B cell (primary cell): ENCODE measurements around the gene ADH1C. TPM values are rescaled to one million over a fixed set of nuclear protein-coding genes. Genes with fewer than 3 reads are reported as not detected.

Experiments used
- ATAC-seq: fragments of 200-7000 bp; cut with Tn5 transposase; one replicate; pipeline ENCODE4 v1.10.0; 2021; ENCODE audit warnings: low read depth, mild to moderate bottlenecking, moderate number of reproducible peaks, moderate library complexity
- CTCF ChIA-PET: fragments of 350-600 bp; sonication (Branson Sonifier 250); formaldehyde crosslinking; loops from one replicate; lab custom pipeline; 2021; ENCODE audit warnings: antibody characterized with exemption, inconsistent platforms; lab: Charles Lee
- POLR2A ChIA-PET: fragments of 350-600 bp; sonication (Branson Sonifier 250); formaldehyde crosslinking; loops from one replicate; lab custom pipeline; 2021; ENCODE audit warnings: antibody characterized with exemption; lab: Charles Lee
- DNase-seq: peaks from one replicate; pipeline ENCODE4 v3.0.0; 2013
- H2AFZ ChIP-seq: 2 replicates; pipeline ENCODE4 v1.6.1; 2012; ENCODE audit warnings: mild to moderate bottlenecking, low read depth, low read length; ENCODE audit not compliant: insufficient read depth, poor library complexity, severe bottlenecking
- H3K27ac ChIP-seq, 2 donors: 1 replicate in 1 of 2; 2 replicates in 1 of 2; pipeline ENCODE4 v1.5.1; 2012 to 2013; ENCODE audit warnings: low read length in 2 of 2, mild to moderate bottlenecking in 2 of 2, moderate library complexity in 1 of 2
- H3K27me3 ChIP-seq, 4 experiments: fragments of 200-600 bp in 1 of 4; sonication (generic) in 1 of 4; replicated peaks in 1 of 4; 1 replicate in 2 of 4; 2 replicates in 2 of 4; pipeline versions ENCODE4 v1.6.1 to v1.7.0; 2013 to 2016; ENCODE audit warnings: low read length in 3 of 4, mild to moderate bottlenecking in 2 of 4, mixed read lengths in 1 of 4, moderate library complexity in 1 of 4; ENCODE audit not compliant: insufficient read depth in 4 of 4, control insufficient read depth in 3 of 4; ENCODE audit errors: control extremely low read depth in 1 of 4
- H3K36me3 ChIP-seq, 2 experiments: replicated peaks in 1 of 2; 1 replicate in 1 of 2; 2 replicates in 1 of 2; pipeline versions ENCODE4 v1.6.1 to v1.7.1; 2013; ENCODE audit warnings: low read length in 1 of 2; ENCODE audit not compliant: insufficient read depth in 2 of 2, control insufficient read depth in 1 of 2; ENCODE audit errors: control extremely low read depth in 1 of 2, extremely low read depth in 1 of 2
- H3K4me1 ChIP-seq, 2 donors: fragments of 200-600 bp in 1 of 2; sonication (generic) in 1 of 2; 1 replicate in 1 of 2; 2 replicates in 1 of 2; pipeline versions ENCODE4 v1.5.1 to v1.6.1; 2013 to 2017; ENCODE audit warnings: low read length in 2 of 2; ENCODE audit not compliant: control insufficient read depth in 2 of 2, insufficient read depth in 2 of 2
- H3K4me2 ChIP-seq: replicated peaks from 2 replicates; pipeline ENCODE3; 2012; ENCODE audit warnings: mild to moderate bottlenecking, low read depth, low read length; ENCODE audit not compliant: poor library complexity, severe bottlenecking
- H3K4me3 ChIP-seq, 5 experiments: fragments of 200-600 bp in 1 of 5; sonication (generic) in 1 of 5; 1 replicate in 3 of 5; 2 replicates in 2 of 5; pipeline versions ENCODE4 v1.5.1 to v1.7.0; 2011 to 2016; ENCODE audit warnings: low read length in 4 of 5, mild to moderate bottlenecking in 4 of 5, low read depth in 2 of 5, control low read depth in 1 of 5, moderate library complexity in 1 of 5; ENCODE audit not compliant: insufficient read depth in 1 of 5; ENCODE audit errors: control extremely low read depth in 1 of 5, extremely low read depth in 1 of 5
- H3K79me2 ChIP-seq: fragments of 200-600 bp; sonication (generic); one replicate; pipeline ENCODE4 v1.6.0; 2016; ENCODE audit warnings: low read length; ENCODE audit not compliant: control insufficient read depth, insufficient read depth
- H3K9ac ChIP-seq: fragments of 200-600 bp; sonication (generic); 2 replicates; pipeline ENCODE4 v1.6.1; 2017; ENCODE audit warnings: mild to moderate bottlenecking, low read length, moderate library complexity
- H3K9me3 ChIP-seq, 3 donors: one replicate each; pipeline versions ENCODE4 v1.6.1 to v1.7.1; 2013; ENCODE audit warnings: low read length in 2 of 3; ENCODE audit not compliant: control insufficient read depth in 2 of 3, insufficient read depth in 1 of 3; ENCODE audit errors: control extremely low read depth in 1 of 3
- H4K20me1 ChIP-seq: 2 replicates; pipeline ENCODE4 v1.6.0; 2012; ENCODE audit warnings: mild to moderate bottlenecking, low read length; ENCODE audit not compliant: insufficient read depth, control insufficient read depth, poor library complexity, severe bottlenecking
- H3K27ac Mint-ChIP-seq: one replicate; pipeline ENCODE4 v1.8.0; 2021; ENCODE audit warnings: mixed read lengths
- H3K27me3 Mint-ChIP-seq: one replicate; pipeline ENCODE4 v1.8.0; 2021; ENCODE audit warnings: mixed read lengths
- H3K4me1 Mint-ChIP-seq: one replicate; pipeline ENCODE4 v1.8.0; 2021; ENCODE audit warnings: mixed read lengths
- H3K4me3 Mint-ChIP-seq: one replicate; pipeline ENCODE4 v1.8.0; 2021; ENCODE audit warnings: mixed read lengths
- H3K9me3 Mint-ChIP-seq: one replicate; pipeline ENCODE4 v1.8.0; 2022; ENCODE audit warnings: mixed read lengths; ENCODE audit not compliant: insufficient read depth
- EZH2 ChIP-seq: IDR thresholded peaks from 2 replicates; pipeline ENCODE4 v1.6.1; 2012; ENCODE audit warnings: borderline replicate concordance, low read depth, mild to moderate bottlenecking, moderate library complexity, low read length; ENCODE audit not compliant: insufficient read depth, poor library complexity, severe bottlenecking
- intact Hi-C: fragments of 100-400 bp; cut with micrococcal nuclease; formaldehyde crosslinking; loops from one replicate; pipeline ENCODE4 v1.10.0; 2022
- polyA plus RNA-seq: library from polyadenylated mRNA; depleted of rRNA; stranded (reverse); fragments of >200 nt; gene quantifications from 2 replicates; pipeline ENCODE4 v1.2.3, GENCODE V29; 2012
- total RNA-seq, 2 donors: library from RNA; stranded (reverse); fragments of 120-200 nt in 1 of 2; gene quantifications; 1 replicate in 1 of 2; 2 replicates in 1 of 2; pipeline versions ENCODE4 v1.2.3 to v1.2.4, GENCODE V29; 2013 to 2022
- TF ChIP-seq, protein P1 (sequence below): fragments of 200-600 bp; IDR thresholded peaks from one replicate; pipeline ENCODE4 v1.8.0; 2022; ENCODE audit warnings: antibody characterized with exemption, mild to moderate bottlenecking

Gene ADH1C
- total and polyA plus RNA-seq, 2 donors (not counting 1 experiment from before 2014, with no cell fraction given): not detected

DNA sequence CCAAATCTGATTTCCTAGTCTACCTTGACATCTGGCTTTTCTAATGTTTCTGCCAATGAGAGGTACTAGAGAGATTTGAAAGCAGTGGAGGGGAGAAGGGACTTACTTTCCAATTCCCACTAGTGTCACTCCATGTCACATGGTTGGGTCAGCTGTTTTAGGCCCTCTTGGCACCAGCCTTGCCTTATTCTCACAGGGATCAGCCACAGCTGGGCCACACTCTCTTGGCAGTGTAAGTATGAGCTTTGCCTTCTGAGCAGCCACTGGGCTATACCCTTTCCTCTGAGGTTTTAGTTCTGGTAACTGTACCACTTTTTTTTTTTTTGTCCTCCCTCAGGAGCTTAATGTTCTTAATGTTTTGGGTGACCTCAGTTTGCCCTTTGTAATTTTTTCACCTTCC lies 10.2 kb upstream of the ADH1C start:
- H3K4me2 ChIP-seq: no peak overlapping the region
- H4K20me1 ChIP-seq: no peaks in the 10 kb centered on the region
- H3K9me3 Mint-ChIP-seq: no peaks in the 10 kb centered on the region
- H3K4me3 Mint-ChIP-seq: no peak overlapping the region
- intact Hi-C loops: no loop called here
- H3K27me3 Mint-ChIP-seq: peaks cover 7% of the 10 kb centered on the region
- TF ChIP-seq, protein P1, sequence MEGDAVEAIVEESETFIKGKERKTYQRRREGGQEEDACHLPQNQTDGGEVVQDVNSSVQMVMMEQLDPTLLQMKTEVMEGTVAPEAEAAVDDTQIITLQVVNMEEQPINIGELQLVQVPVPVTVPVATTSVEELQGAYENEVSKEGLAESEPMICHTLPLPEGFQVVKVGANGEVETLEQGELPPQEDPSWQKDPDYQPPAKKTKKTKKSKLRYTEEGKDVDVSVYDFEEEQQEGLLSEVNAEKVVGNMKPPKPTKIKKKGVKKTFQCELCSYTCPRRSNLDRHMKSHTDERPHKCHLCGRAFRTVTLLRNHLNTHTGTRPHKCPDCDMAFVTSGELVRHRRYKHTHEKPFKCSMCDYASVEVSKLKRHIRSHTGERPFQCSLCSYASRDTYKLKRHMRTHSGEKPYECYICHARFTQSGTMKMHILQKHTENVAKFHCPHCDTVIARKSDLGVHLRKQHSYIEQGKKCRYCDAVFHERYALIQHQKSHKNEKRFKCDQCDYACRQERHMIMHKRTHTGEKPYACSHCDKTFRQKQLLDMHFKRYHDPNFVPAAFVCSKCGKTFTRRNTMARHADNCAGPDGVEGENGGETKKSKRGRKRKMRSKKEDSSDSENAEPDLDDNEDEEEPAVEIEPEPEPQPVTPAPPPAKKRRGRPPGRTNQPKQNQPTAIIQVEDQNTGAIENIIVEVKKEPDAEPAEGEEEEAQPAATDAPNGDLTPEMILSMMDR: no peak
- no peak for TF ChIP-seq EZH2
- H3K79me2 ChIP-seq: no peaks in the 10 kb centered on the region
- H3K27me3 ChIP-seq: no peaks in the 10 kb centered on the region
- H3K9me3 ChIP-seq: peaks cover 0 to 8% (median 1%) of the 10 kb centered on the region in 3 donors
- H3K36me3 ChIP-seq: no peaks in the 10 kb centered on the region
- no peak overlapping the region for H3K4me3 ChIP-seq
- no peaks in the 10 kb centered on the region for H3K4me1 ChIP-seq
- H2AFZ ChIP-seq: no peak overlapping the region
- no peak overlapping the region for H3K9ac ChIP-seq
- DNase-seq (no peak), ATAC-seq (no peak)
- no peaks in the 10 kb centered on the region for H3K4me1 Mint-ChIP-seq
- ChIA-PET POLR2A (no interaction called here), CTCF (no interaction called here)
- H3K27ac ChIP-seq: no peak overlapping the region
- no peak overlapping the region for H3K27ac Mint-ChIP-seq

DNA sequence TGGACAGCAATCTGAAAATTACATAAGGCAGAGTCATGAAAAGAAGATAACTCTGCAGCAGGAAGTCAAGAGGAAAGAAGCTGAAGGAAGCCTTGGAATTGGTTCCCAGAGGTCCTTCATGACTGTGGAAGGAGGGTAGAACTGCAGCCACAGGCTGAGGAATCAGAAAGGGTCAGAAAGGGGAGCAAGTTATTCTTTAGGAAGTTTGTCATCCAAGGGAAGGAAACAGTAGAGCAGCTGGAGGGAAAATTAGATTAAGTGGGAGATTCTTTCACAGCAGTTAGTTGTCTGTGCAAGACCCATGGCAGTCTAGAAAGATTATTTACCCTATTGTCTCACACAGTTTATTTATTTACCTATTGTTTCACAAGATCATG lies 9.3 kb upstream of the ADH1C start:
- Histone ChIP-seq H3K4me3 (no peak overlapping the region), H3K9ac (no peak overlapping the region), H2AFZ (no peak overlapping the region), H3K4me2 (no peak overlapping the region), H3K27me3 (no peaks in the 10 kb centered on the region), H3K4me1 (no peaks in the 10 kb centered on the region), H3K36me3 (no peaks in the 10 kb centered on the region), H4K20me1 (no peaks in the 10 kb centered on the region), H3K9me3 (peaks cover 0 to 8% (median 1%) of the 10 kb centered on the region in 3 donors), H3K79me2 (no peaks in the 10 kb centered on the region), H3K27ac (no peak overlapping the region)
- H3K27ac Mint-ChIP-seq: no peak overlapping the region
- POLR2A ChIA-PET: no interaction called here
- no peaks in the 10 kb centered on the region for H3K4me1 Mint-ChIP-seq
- DNase-seq (no peak), ATAC-seq (no peak)
- no peaks in the 10 kb centered on the region for H3K9me3 Mint-ChIP-seq
- CTCF ChIA-PET: no interaction called here
- no peak for TF ChIP-seq EZH2
- TF ChIP-seq, protein P1: no peak
- peaks cover 3% of the 10 kb centered on the region for H3K27me3 Mint-ChIP-seq
- no peak overlapping the region for H3K4me3 Mint-ChIP-seq
- intact Hi-C loops: no loop called here
